Liver (tissue), 9 donors: Measurements from ENCODE around the gene HSD17B1. TPM values are rescaled to one million over a fixed set of nuclear protein-coding genes. Genes with fewer than 3 reads are reported as not detected.

Source experiments
- DNase-seq: peaks from one replicate; pipeline ENCODE4 v3.0.0-alpha.2; 2017; ENCODE audit warnings: low spot score
- H3K27ac ChIP-seq, 2 donors: one replicate each; pipeline ENCODE4 v1.7.0; 2013; ENCODE audit warnings: inconsistent platforms in 2 of 2, low read length in 2 of 2, control low read depth in 1 of 2, low read depth in 1 of 2, mild to moderate bottlenecking in 1 of 2
- H3K27me3 ChIP-seq, 4 donors: one replicate each; pipeline versions ENCODE4 v1.6.1 to v1.7.0; 2013; ENCODE audit warnings: low read length in 3 of 4, inconsistent platforms in 1 of 4, mild to moderate bottlenecking in 1 of 4, moderate library complexity in 1 of 4; ENCODE audit not compliant: control insufficient read depth in 4 of 4, insufficient read depth in 4 of 4
- H3K36me3 ChIP-seq, 4 donors: one replicate each; pipeline versions ENCODE4 v1.6.1 to v1.7.0; 2013; ENCODE audit warnings: low read length in 3 of 4, mild to moderate bottlenecking in 3 of 4, low read depth in 1 of 4, moderate library complexity in 1 of 4; ENCODE audit not compliant: control insufficient read depth in 4 of 4, insufficient read depth in 3 of 4
- H3K4me1 ChIP-seq, 4 donors: one replicate each; pipeline versions ENCODE4 v1.6.1 to v1.7.0; 2013; ENCODE audit warnings: low read length in 3 of 4, mild to moderate bottlenecking in 3 of 4, moderate library complexity in 1 of 4; ENCODE audit not compliant: control insufficient read depth in 4 of 4, insufficient read depth in 4 of 4
- H3K4me3 ChIP-seq, 3 donors: one replicate each; pipeline versions ENCODE4 v1.6.1 to v1.7.0; 2013; ENCODE audit warnings: low read length in 3 of 3, control low read depth in 1 of 3, low read depth in 1 of 3, mild to moderate bottlenecking in 1 of 3
- H3K9ac ChIP-seq, 2 donors: one replicate each; pipeline ENCODE4 v1.7.0; 2013; ENCODE audit warnings: low read length in 2 of 2, mild to moderate bottlenecking in 2 of 2, moderate library complexity in 2 of 2, control low read depth in 1 of 2, low read depth in 1 of 2
- H3K9me3 ChIP-seq, 4 donors: one replicate each; pipeline versions ENCODE4 v1.6.1 to v1.7.0; 2013; ENCODE audit warnings: low read length in 3 of 4; ENCODE audit not compliant: control insufficient read depth in 4 of 4
- EGR1 ChIP-seq, 2 donors: IDR thresholded peaks; 2 replicates each; pipeline ENCODE4 v1.6.1; 2016 to 2018; ENCODE audit warnings: antibody characterized with exemption in 2 of 2, low read depth in 2 of 2
- FOXA1 ChIP-seq: IDR thresholded peaks from 2 replicates; pipeline ENCODE4 v1.6.1; 2016; ENCODE audit warnings: antibody characterized with exemption
- FOXA2 ChIP-seq: IDR thresholded peaks from 2 replicates; pipeline ENCODE4 v1.6.1; 2016; ENCODE audit warnings: antibody characterized with exemption
- GABPA ChIP-seq, 2 donors: IDR thresholded peaks in 1 of 2; conservative IDR thresholded peaks in 1 of 2; 2 replicates each; pipeline ENCODE4 v1.6.1; 2016; ENCODE audit warnings: antibody characterized with exemption in 2 of 2, mild to moderate bottlenecking in 1 of 2, moderate library complexity in 1 of 2
- HNF4A ChIP-seq, 2 donors: conservative IDR thresholded peaks; 2 replicates each; pipeline ENCODE4 v1.6.1; 2016; ENCODE audit warnings: antibody characterized with exemption in 2 of 2, mild to moderate bottlenecking in 2 of 2
- JUND ChIP-seq, 2 donors: IDR thresholded peaks; 2 replicates each; pipeline ENCODE4 v1.6.1; 2016; ENCODE audit warnings: antibody characterized with exemption in 2 of 2
- NR2F2 ChIP-seq: IDR thresholded peaks from 2 replicates; pipeline ENCODE4 v1.6.1; 2016; ENCODE audit warnings: antibody characterized with exemption
- RAD21 ChIP-seq, 2 donors: IDR thresholded peaks; 2 replicates each; pipeline ENCODE4 v1.6.1; 2016; ENCODE audit warnings: antibody characterized with exemption in 2 of 2, mild to moderate bottlenecking in 2 of 2
- REST ChIP-seq: IDR thresholded peaks from 2 replicates; pipeline ENCODE4 v1.6.1; 2016; ENCODE audit warnings: antibody characterized with exemption, mild to moderate bottlenecking
- RXRA ChIP-seq, 2 donors: IDR thresholded peaks; 2 replicates each; pipeline ENCODE4 v1.6.1; 2017 to 2018; ENCODE audit warnings: antibody characterized with exemption in 2 of 2, mild to moderate bottlenecking in 1 of 2
- TAF1 ChIP-seq: conservative IDR thresholded peaks from 2 replicates; pipeline ENCODE4 v1.6.1; 2016; ENCODE audit warnings: antibody characterized with exemption, mild to moderate bottlenecking
- WGBS: extraction: QIAGEN DNeasy Blood & Tissue Kit; methylation state at CpG from one replicate; pipeline ENCODE4 v1.1.7; 2013; 5-methylcytosine and 5-hydroxymethylcytosine counted together
- polyA plus RNA-seq, 2 donors: library from polyadenylated mRNA; stranded (reverse) in 1 of 2; unstranded in 1 of 2; fragments of 200-250 nt in 1 of 2; fragments of >200 nt in 1 of 2; fragmentation: Nextera tagmentation in 1 of 2; extraction: Ambion mirVana in 1 of 2; gene quantifications; one replicate each; pipeline versions ENCODE4 v1.2.1 to v1.2.3, GENCODE V29; 2013 to 2015
- total RNA-seq, 2 donors: library from RNA; depleted of rRNA; stranded (reverse); fragments of >200 nt; gene quantifications; one replicate each; pipeline ENCODE4 v1.2.3, GENCODE V29; 2014
- TF ChIP-seq, protein P1 (sequence below): IDR thresholded peaks from 2 replicates; pipeline ENCODE4 v1.6.1; 2016; ENCODE audit warnings: antibody characterized with exemption
- TF ChIP-seq, protein P2 (sequence below): IDR thresholded peaks from 2 replicates; pipeline ENCODE4 v1.6.1; 2016; ENCODE audit warnings: antibody characterized with exemption
- donor health status: healthy.
- donor health status: healthy.
- donor health status: healthy.
- donor health status: healthy.
- donor health status: healthy.

The HSD17B1 gene
- total and polyA plus RNA-seq, 4 donors: 0.67 to 1.8 (median 1.0) TPM

- H3K4me3 ChIP-seq: no peak overlapping the region
- whole genome bisulfite sequencing: 82% methylated on average over 3 of the region's 3 CpGs
- peaks cover 3 to 43% (median 26%) of the 10 kb centered on the region in 4 donors for H3K4me1 ChIP-seq
- no peak overlapping the region for H3K9ac ChIP-seq
- no peaks in the 10 kb centered on the region for H3K27me3 ChIP-seq
- no peak overlapping the region for H3K27ac ChIP-seq
- H3K36me3 ChIP-seq: peaks cover 11 to 40% (median 26%) of the 10 kb centered on the region in 4 donors
- no peak for TF ChIP-seq RAD21 (IDR thresholded peaks at IDR 0.05)
- no peak for DNase-seq
- no peaks in the 10 kb centered on the region for H3K9me3 ChIP-seq
These were observed 21.7 kb downstream of the HSD17B1 start for GRCh38 chr17:42574463-42574862.

GRCh38 chr17:42577140-42577531 lies 24.4 kb downstream of the HSD17B1 start:
- peaks cover 3 to 41% (median 26%) of the 10 kb centered on the region in 4 donors for H3K36me3 ChIP-seq
- WGBS: 11% methylated on average over 18 of the region's 18 CpGs
- H3K9ac ChIP-seq: no peak overlapping the region
- no peak for DNase-seq
- H3K27me3 ChIP-seq: no peaks in the 10 kb centered on the region
- peaks cover 3 to 20% (median 15%) of the 10 kb centered on the region in 4 donors for H3K4me1 ChIP-seq
- peak overlapping the region; percentile 7 to 51 (median 47) for H3K4me3 ChIP-seq
- H3K9me3 ChIP-seq: no peaks in the 10 kb centered on the region
- peak overlapping the region; percentile 42 to 89 for H3K27ac ChIP-seq
- TF ChIP-seq FOXA1 (no peak), RXRA (IDR thresholded peaks at IDR 0.05) (no peak), REST (no peak), TAF1 (no peak)
- TF ChIP-seq, protein P1, sequence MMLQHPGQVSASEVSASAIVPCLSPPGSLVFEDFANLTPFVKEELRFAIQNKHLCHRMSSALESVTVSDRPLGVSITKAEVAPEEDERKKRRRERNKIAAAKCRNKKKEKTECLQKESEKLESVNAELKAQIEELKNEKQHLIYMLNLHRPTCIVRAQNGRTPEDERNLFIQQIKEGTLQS: no peak

GRCh38 chr17:42577532-42578281 lies 25.0 kb downstream of the HSD17B1 start, which contains the start of gene PSMC3IP:
PSMC3IP (minus strand) TSS chr17:42577729; CDS start chr17:42577686, 43 bp downstream.
- H3K9ac ChIP-seq: peak within 1 kb of the TSS; percentile 89 to 97
- H3K27me3 ChIP-seq: no peaks in the 10 kb centered on the region
- peak within 1 kb of the TSS; percentile 85 to 89 for H3K27ac ChIP-seq
- no peaks in the 10 kb centered on the region for H3K9me3 ChIP-seq
- H3K4me3 ChIP-seq: peak within 1 kb of the TSS; percentile 51 to 97 (median 78)
- DNase-seq: peak; percentile 94
- H3K36me3 ChIP-seq: peaks cover 5 to 42% (median 28%) of the 10 kb centered on the region in 4 donors
- H3K4me1 ChIP-seq: peaks cover 3 to 19% (median 13%) of the 10 kb centered on the region in 4 donors
- under 1% methylated on average over 52 of the region's 52 CpGs for WGBS
- TF ChIP-seq JUND (IDR thresholded peaks at IDR 0.05): peak in 1 of 2 donors; percentile 49
- TF ChIP-seq, protein P1: peak; percentile 23
- no peak for TF ChIP-seq FOXA2
- TF ChIP-seq, protein P2, sequence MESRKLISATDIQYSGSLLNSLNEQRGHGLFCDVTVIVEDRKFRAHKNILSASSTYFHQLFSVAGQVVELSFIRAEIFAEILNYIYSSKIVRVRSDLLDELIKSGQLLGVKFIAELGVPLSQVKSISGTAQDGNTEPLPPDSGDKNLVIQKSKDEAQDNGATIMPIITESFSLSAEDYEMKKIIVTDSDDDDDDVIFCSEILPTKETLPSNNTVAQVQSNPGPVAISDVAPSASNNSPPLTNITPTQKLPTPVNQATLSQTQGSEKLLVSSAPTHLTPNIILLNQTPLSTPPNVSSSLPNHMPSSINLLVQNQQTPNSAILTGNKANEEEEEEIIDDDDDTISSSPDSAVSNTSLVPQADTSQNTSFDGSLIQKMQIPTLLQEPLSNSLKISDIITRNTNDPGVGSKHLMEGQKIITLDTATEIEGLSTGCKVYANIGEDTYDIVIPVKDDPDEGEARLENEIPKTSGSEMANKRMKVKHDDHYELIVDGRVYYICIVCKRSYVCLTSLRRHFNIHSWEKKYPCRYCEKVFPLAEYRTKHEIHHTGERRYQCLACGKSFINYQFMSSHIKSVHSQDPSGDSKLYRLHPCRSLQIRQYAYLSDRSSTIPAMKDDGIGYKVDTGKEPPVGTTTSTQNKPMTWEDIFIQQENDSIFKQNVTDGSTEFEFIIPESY: peak; percentile 92
- peak; percentile 28 to 38 for TF ChIP-seq HNF4A (conservative IDR thresholded peaks at IDR 0.05)
- peak; percentile 91 to 97 for TF ChIP-seq RXRA (IDR thresholded peaks at IDR 0.05)
- peak; percentile 80 to 85 for TF ChIP-seq EGR1 (IDR thresholded peaks at IDR 0.05; ENCODE audit: low read depth in 2 of 2)
- no peak for TF ChIP-seq REST
- no peak for TF ChIP-seq TAF1
- peak; percentile 83 to 97 for TF ChIP-seq GABPA (IDR thresholded peaks at IDR 0.05 in 1 of 2, conservative IDR thresholded peaks at IDR 0.05 in 1 of 2)
- peak; percentile 55 for TF ChIP-seq NR2F2
